Sigmoid colon (tissue), 7 donors: ENCODE data around the gene DAW1. TPM values are rescaled to one million over a fixed set of nuclear protein-coding genes. Genes with fewer than 3 reads are reported as not detected.

Source experiments
- DNase-seq: peaks from one replicate; pipeline ENCODE4 v3.0.0-alpha.2; 2019
- H3K27ac ChIP-seq, 4 donors: fragments of 200-600 bp; sonication (generic); one replicate each; pipeline ENCODE4 v1.5.1; 2016 to 2019; ENCODE audit warnings: mild to moderate bottlenecking in 1 of 4
- H3K27me3 ChIP-seq, 3 donors: fragments of 200-600 bp; sonication (generic); one replicate each; pipeline ENCODE4 v1.5.1; 2019; ENCODE audit warnings: mild to moderate bottlenecking in 1 of 3
- H3K36me3 ChIP-seq, 4 donors: fragments of 200-600 bp; sonication (generic); one replicate each; pipeline ENCODE4 v1.5.1; 2016 to 2019
- H3K4me1 ChIP-seq, 4 donors: fragments of 200-600 bp; sonication (generic); one replicate each; pipeline ENCODE4 v1.5.1; 2017 to 2019
- H3K4me3 ChIP-seq, 4 donors: fragments of 200-600 bp; sonication (generic); one replicate each; pipeline ENCODE4 v1.5.1; 2017 to 2019; ENCODE audit warnings: mild to moderate bottlenecking in 2 of 4, moderate library complexity in 1 of 4
- H3K9me3 ChIP-seq, 4 donors: fragments of 200-600 bp in 3 of 4; sonication (generic) in 3 of 4; one replicate each; pipeline versions ENCODE4 v1.5.1 to v1.6.1; 2013 to 2019
- CTCF ChIP-seq, 4 experiments: fragments of 450-650 bp in 3 of 4; fragments of 200-600 bp in 1 of 4; IDR thresholded peaks; one replicate each; pipeline ENCODE4 v1.5.1; 2016 to 2019; ENCODE audit warnings: antibody characterized with exemption in 4 of 4, mild to moderate bottlenecking in 3 of 4, moderate library complexity in 2 of 4
- EP300 ChIP-seq, 4 donors: sonication (generic); formaldehyde crosslinking; IDR thresholded peaks; one replicate each; pipeline ENCODE4 v1.6.1; 2017; ENCODE audit warnings: antibody characterized with exemption in 4 of 4
- POLR2A ChIP-seq, 2 donors: fragments of 450-650 bp; IDR thresholded peaks; one replicate each; pipeline ENCODE4 v1.6.1; 2016; ENCODE audit warnings: antibody characterized with exemption in 2 of 2, mild to moderate bottlenecking in 2 of 2, moderate library complexity in 2 of 2
- POLR2AphosphoS5 ChIP-seq, 4 donors: sonication (generic); formaldehyde crosslinking; IDR thresholded peaks; one replicate each; pipeline ENCODE4 v1.6.1; 2017; ENCODE audit warnings: antibody characterized with exemption in 4 of 4
- WGBS, 2 donors: extraction: QIAGEN DNeasy Blood & Tissue Kit; methylation state at CpG; one replicate each; pipeline ENCODE4 v1.1.7; 2013; 5-methylcytosine and 5-hydroxymethylcytosine counted together
- intact Hi-C: fragments of 100-400 bp; cut with DNase I; formaldehyde crosslinking; loops from one replicate; pipeline ENCODE4 v1.15.1; 2023
- polyA plus RNA-seq, 3 donors: library from polyadenylated mRNA; stranded (reverse); fragments of 200-250 nt; gene quantifications; one replicate each; pipeline ENCODE4 v1.2.3, GENCODE V29; 2013
- total RNA-seq, 4 donors: library from RNA; depleted of rRNA; stranded (reverse); fragments of >200 nt; gene quantifications; one replicate each; pipeline ENCODE4 v1.1.0, GENCODE V29; 2016
- donor health status: healthy with polysubstance abuse.
- donor health status: Bipolar disorder and iron deficiency.
- donor health status: healthy.

Gene DAW1
- total and polyA plus RNA-seq, 7 donors = 0.06 TPM; not detected in 6

- H3K27ac ChIP-seq = no peak overlapping the region
- intact Hi-C loops = no loop called here
- no peaks in the 10 kb centered on the region for H3K9me3 ChIP-seq
- no peak for DNase-seq
- 86 to 87% methylated on average over 6 of the region's 6 CpGs for WGBS, 2 donors
- no peaks in the 10 kb centered on the region for H3K27me3 ChIP-seq
- H3K36me3 ChIP-seq = no peaks in the 10 kb centered on the region
- peaks cover 0 to 15% (median 9%) of the 10 kb centered on the region in 4 donors for H3K4me1 ChIP-seq
- TF ChIP-seq POLR2AphosphoS5 (IDR thresholded peaks at IDR 0.05) (no peak), EP300 (IDR thresholded peaks at IDR 0.05) (no peak)
- no peak overlapping the region for H3K4me3 ChIP-seq
Measured at GRCh38 chr2:227860221-227860641, 11.2 kb upstream of the DAW1 start.

- DNase-seq = no peak
- TF ChIP-seq POLR2AphosphoS5 (IDR thresholded peaks at IDR 0.05) (no peak), EP300 (IDR thresholded peaks at IDR 0.05) (no peak), CTCF (IDR thresholded peaks at IDR 0.05) (no peak), POLR2A (IDR thresholded peaks at IDR 0.05) (no peak)
- peaks cover 0 to 15% (median 9%) of the 10 kb centered on the region in 4 donors for H3K4me1 ChIP-seq
- no peak overlapping the region for H3K27ac ChIP-seq
- H3K27me3 ChIP-seq = no peaks in the 10 kb centered on the region
- H3K4me3 ChIP-seq = no peak overlapping the region
- WGBS, 2 donors = 57 to 61% methylated on average over 2 of the region's 2 CpGs
- no peaks in the 10 kb centered on the region for H3K36me3 ChIP-seq
- intact Hi-C loops = no loop called here
- no peaks in the 10 kb centered on the region for H3K9me3 ChIP-seq
Measured at GRCh38 chr2:227861011-227861410, 10.4 kb upstream of the DAW1 start.

- Histone ChIP-seq H3K4me3 (no peak overlapping the region), H3K27ac (no peak overlapping the region), H3K27me3 (no peaks in the 10 kb centered on the region), H3K36me3 (no peaks in the 10 kb centered on the region), H3K9me3 (no peaks in the 10 kb centered on the region), H3K4me1 (peaks cover 0 to 15% (median 9%) of the 10 kb centered on the region in 4 donors)
- WGBS, 2 donors = 28 to 38% methylated on average over 8 of the region's 8 CpGs
- DNase-seq = no peak
- intact Hi-C loops = no loop called here
- TF ChIP-seq POLR2AphosphoS5 (IDR thresholded peaks at IDR 0.05) = no peak
- TF ChIP-seq CTCF (IDR thresholded peaks at IDR 0.05) = peak in 2 of 4 experiments; percentile 13 to 48
Measured at GRCh38 chr2:227862227-227862740, 9.1 kb upstream of the DAW1 start.

GRCh38 chr2:227862741-227863588 is 8.5 kb upstream of the DAW1 start:
- Histone ChIP-seq H3K36me3 (no peaks in the 10 kb centered on the region), H3K4me3 (no peak overlapping the region), H3K27ac (no peak overlapping the region), H3K9me3 (no peaks in the 10 kb centered on the region), H3K4me1 (peaks cover 0 to 15% (median 9%) of the 10 kb centered on the region in 4 donors), H3K27me3 (no peaks in the 10 kb centered on the region)
- intact Hi-C loops = no loop called here
- 78 to 82% methylated on average over 7 of the region's 7 CpGs for WGBS, 2 donors
- DNase-seq = no peak
- no peak for TF ChIP-seq EP300 (IDR thresholded peaks at IDR 0.05)
- TF ChIP-seq POLR2AphosphoS5 (IDR thresholded peaks at IDR 0.05) = peak in 1 of 4 donors; percentile 32
- no peak for TF ChIP-seq POLR2A (IDR thresholded peaks at IDR 0.05)
- no peak for TF ChIP-seq CTCF (IDR thresholded peaks at IDR 0.05)

GRCh38 chr2:227864161-227864756 is 7.2 kb upstream of the DAW1 start:
- H3K27me3 ChIP-seq = no peaks in the 10 kb centered on the region
- intact Hi-C loops = no loop called here
- H3K9me3 ChIP-seq = no peaks in the 10 kb centered on the region
- no peaks in the 10 kb centered on the region for H3K36me3 ChIP-seq
- peaks cover 0 to 15% (median 9%) of the 10 kb centered on the region in 4 donors for H3K4me1 ChIP-seq
- H3K27ac ChIP-seq = peak overlapping the region in 3 of 4 donors; percentile 3 to 55 (median 33)
- TF ChIP-seq CTCF (IDR thresholded peaks at IDR 0.05) (no peak), POLR2AphosphoS5 (IDR thresholded peaks at IDR 0.05) (peak in 1 of 4 donors; percentile 38)
- no peak overlapping the region for H3K4me3 ChIP-seq
- DNase-seq = no peak
- WGBS, 2 donors = 78 to 79% methylated on average over 9 of the region's 9 CpGs
